Ovary (tissue), 3 donors: ENCODE measurements around the gene MTUS2.

Experiments
- POLR2A ChIP-seq: fragments of 450-650 bp; IDR thresholded peaks from one replicate; pipeline ENCODE4 v1.6.1; 2017; ENCODE audit warnings: antibody characterized with exemption, mild to moderate bottlenecking, moderate library complexity
- TF ChIP-seq, protein P1 (sequence below), 3 donors: fragments of 450-650 bp in 2 of 3; fragments of 200-600 bp in 1 of 3; IDR thresholded peaks; one replicate each; pipeline versions ENCODE4 v1.5.1 to v1.8.0; 2016 to 2022; ENCODE audit warnings: antibody characterized with exemption in 3 of 3, mild to moderate bottlenecking in 1 of 3
- donor health status: DM: no; HTN: no; CAD: no.

- TF ChIP-seq, protein P1, sequence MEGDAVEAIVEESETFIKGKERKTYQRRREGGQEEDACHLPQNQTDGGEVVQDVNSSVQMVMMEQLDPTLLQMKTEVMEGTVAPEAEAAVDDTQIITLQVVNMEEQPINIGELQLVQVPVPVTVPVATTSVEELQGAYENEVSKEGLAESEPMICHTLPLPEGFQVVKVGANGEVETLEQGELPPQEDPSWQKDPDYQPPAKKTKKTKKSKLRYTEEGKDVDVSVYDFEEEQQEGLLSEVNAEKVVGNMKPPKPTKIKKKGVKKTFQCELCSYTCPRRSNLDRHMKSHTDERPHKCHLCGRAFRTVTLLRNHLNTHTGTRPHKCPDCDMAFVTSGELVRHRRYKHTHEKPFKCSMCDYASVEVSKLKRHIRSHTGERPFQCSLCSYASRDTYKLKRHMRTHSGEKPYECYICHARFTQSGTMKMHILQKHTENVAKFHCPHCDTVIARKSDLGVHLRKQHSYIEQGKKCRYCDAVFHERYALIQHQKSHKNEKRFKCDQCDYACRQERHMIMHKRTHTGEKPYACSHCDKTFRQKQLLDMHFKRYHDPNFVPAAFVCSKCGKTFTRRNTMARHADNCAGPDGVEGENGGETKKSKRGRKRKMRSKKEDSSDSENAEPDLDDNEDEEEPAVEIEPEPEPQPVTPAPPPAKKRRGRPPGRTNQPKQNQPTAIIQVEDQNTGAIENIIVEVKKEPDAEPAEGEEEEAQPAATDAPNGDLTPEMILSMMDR (IDR thresholded peaks at IDR 0.05), result no peak
- TF ChIP-seq POLR2A, result no peak
Observed at GRCh38 chr13:29067306-29067945, 247.3 kb downstream of the MTUS2 start.
